Suprapubic skin (tissue), 4 donors: ENCODE data around the gene C1orf21.

Source experiments
- CTCF ChIP-seq, 2 donors: fragments of 200-600 bp in 1 of 2; fragments of 450-650 bp in 1 of 2; sonication (generic) in 1 of 2; IDR thresholded peaks; one replicate each; pipeline ENCODE4 v1.5.1; 2016 to 2019; ENCODE audit warnings: antibody characterized with exemption in 2 of 2, mild to moderate bottlenecking in 1 of 2, moderate library complexity in 1 of 2
- POLR2A ChIP-seq, 2 donors: fragments of 450-650 bp; IDR thresholded peaks; one replicate each; pipeline ENCODE4 v1.6.1; 2017; ENCODE audit warnings: antibody characterized with exemption in 2 of 2, mild to moderate bottlenecking in 2 of 2, moderate library complexity in 2 of 2
- POLR2AphosphoS5 ChIP-seq, 3 donors: sonication (generic); formaldehyde crosslinking; IDR thresholded peaks; one replicate each; pipeline ENCODE4 v1.6.1; 2017; ENCODE audit warnings: antibody characterized with exemption in 3 of 3

- no peak for TF ChIP-seq CTCF (IDR thresholded peaks at IDR 0.05)
- TF ChIP-seq POLR2A (IDR thresholded peaks at IDR 0.05) = no peak
- TF ChIP-seq POLR2AphosphoS5 (IDR thresholded peaks at IDR 0.05) = no peak
These were observed 941 bp upstream of the C1orf21 start for GRCh38 chr1:184385865-184386311.
